ENCODE results near the gene USP3.
"Not testable (repeated sequence)": the region's sequence is repeated elsewhere in the genome, so short reads cannot be mapped to it uniquely, and the experiment has no call there.

The USP3 gene

DNA sequence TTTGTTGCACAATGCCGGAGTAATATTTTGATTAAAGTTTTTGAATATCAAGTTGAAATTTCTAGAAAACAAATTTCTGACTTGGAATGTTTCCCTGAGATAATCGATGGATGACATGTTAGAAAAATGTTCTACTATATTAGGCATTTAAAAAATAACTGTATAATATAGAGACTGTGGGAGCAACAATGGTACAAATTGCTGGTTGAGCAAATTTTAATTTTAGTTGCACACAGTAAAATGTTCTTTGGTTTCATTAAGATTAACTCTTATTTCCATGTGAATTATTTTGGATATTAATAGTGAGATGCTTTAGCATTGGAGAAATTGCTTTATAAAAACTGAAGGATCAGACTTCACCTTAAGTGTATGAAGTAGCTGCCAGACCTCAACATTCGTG, 9.3 kb downstream of the USP3 start:
- DNase-seq: no peak

GRCh38 chr15:63514531-63514943, 10.1 kb downstream of the USP3 start:
- peak in 1 of 3 experiments; percentile 63 for DNase-seq

- no peak for DNase-seq
Measured at GRCh38 chr15:63517202-63517601, 12.8 kb downstream of the USP3 start.

- no peak for DNase-seq
Measured at GRCh38 chr15:63517628-63518027, 13.2 kb downstream of the USP3 start.

GRCh38 chr15:63519041-63519440, 14.6 kb downstream of the USP3 start:
- no peak for DNase-seq

GRCh38 chr15:63519548-63520178, 15.3 kb downstream of the USP3 start:
- DNase-seq: no peak

DNA sequence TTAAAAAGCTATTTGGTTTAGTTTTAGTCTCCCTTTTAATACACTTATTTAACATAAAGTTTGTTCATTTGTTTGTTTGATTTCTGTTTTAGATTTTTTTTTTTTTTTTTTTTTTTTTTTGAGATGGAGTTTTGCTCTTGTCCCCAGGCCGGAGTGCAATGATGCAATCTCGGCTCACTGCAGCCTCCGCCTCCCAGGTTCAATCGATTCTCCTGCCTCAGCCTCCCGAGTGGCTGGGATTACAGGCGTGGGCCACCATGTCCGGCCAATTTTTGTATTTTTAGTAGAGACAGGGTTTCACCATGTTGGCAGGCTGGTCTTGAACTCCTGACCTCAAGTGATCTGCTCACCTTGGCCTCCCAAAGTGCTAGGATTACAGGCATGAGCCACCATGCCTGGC, 16.1 kb downstream of the USP3 start:
- not testable (repeated sequence) for DNase-seq

- peak in 2 of 3 experiments; percentile 23 to 36 for DNase-seq
Measured at GRCh38 chr15:63522225-63522578, 17.8 kb downstream of the USP3 start.

- no peak for DNase-seq
Measured at GRCh38 chr15:63523306-63523990, 19.1 kb downstream of the USP3 start.

- no peak for DNase-seq
Measured at GRCh38 chr15:63524316-63525015, 20.1 kb downstream of the USP3 start.

GRCh38 chr15:63526401-63526800, 22.0 kb downstream of the USP3 start:
- DNase-seq: no peak

DNA sequence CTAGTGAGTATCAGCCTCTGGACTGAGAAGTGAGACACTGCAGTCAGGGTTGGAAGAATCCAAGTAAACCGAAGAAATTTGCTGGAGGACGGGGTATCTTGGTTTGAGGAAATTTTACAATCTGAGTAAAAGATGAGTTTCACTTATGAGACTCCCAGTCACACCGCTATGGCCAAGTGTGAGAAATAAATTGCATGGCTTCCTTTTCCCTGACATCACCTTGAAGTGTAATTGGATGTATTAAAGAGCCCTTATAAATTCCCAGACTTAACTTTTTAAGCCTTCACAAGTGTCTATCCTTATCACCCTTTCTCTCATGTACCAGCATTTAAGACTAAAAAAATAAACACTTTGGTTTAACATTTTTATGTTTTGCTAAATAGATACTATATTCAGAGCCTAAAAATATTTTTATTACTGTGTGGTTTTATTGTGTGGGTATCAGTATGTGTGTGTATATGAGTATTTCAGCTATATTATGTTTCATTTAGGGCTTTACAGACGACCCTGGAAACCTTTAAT, 23.8 kb downstream of the USP3 start:
- DNase-seq: no peak

GRCh38 chr15:63530235-63530634, 25.8 kb downstream of the USP3 start:
- no peak for DNase-seq

DNA sequence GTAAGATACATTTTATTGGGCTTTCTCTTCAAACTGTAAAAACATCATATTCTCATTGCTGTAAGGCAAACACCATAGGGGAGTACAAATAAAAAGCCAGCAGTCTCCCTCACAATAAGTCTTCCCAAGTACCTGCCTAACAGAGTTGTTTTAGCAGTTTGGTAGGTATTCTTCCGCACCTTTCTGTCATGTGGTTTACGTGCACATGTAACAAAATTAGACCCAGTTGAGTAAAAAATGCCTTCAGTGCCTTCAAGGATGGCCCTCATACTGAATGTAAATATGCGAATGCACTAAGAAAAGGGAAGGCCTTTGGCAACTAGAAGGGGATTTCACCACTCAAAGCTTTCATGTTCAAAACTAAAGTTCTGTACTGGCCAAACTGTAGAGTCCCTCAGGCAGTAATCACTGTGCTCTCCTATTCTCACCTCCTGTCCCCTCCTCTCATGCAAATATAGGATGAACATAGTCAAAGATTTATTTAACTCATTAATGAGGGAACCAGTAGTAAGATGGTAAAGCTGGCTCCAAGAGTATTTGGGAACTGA, 26.4 kb downstream of the USP3 start:
- no peak for DNase-seq

DNA sequence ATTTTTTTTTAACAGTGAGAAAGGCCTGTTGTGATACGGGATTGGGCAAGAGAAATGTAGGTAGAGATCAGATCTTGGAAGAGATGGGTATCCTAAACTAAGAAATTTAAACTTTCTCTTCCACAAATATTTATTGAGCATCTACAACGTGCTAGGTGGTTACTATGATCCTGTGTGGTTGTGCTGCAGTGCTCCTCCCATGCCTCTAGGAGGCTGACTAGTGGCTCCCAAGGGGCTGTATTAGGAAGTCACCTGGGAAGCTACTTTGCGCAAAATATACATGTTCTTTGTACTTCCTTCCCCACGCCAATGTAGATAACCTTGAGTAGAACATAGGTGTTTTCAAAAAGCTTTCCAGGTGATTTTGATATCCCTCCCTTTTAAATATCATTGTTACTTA, 27.2 kb downstream of the USP3 start:
- DNase-seq: no peak

- no peak for DNase-seq
Measured at GRCh38 chr15:63532307-63532744, 27.9 kb downstream of the USP3 start.

GRCh38 chr15:63534888-63535287, 30.5 kb downstream of the USP3 start:
- DNase-seq: not testable (repeated sequence)

DNA sequence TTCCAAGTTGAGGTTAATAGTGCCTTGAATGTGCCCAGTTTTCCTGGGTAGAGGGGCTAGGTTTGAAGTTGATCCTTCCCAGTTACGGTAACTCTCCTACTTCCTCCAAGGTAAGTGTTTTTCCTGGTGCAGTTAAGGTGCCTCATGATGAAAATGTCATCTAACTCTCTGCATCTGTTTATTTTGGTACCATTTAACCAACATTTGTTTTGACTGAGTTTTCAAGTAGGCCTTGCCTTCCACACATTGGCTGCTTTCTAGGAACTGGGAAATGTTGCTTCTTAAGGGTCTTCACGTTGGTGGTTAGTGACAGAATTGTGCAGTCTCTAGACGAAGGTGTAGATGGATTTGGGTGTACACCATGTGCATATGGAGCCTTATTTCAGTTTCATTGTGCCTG, 31.3 kb downstream of the USP3 start:
- no peak for DNase-seq

DNA sequence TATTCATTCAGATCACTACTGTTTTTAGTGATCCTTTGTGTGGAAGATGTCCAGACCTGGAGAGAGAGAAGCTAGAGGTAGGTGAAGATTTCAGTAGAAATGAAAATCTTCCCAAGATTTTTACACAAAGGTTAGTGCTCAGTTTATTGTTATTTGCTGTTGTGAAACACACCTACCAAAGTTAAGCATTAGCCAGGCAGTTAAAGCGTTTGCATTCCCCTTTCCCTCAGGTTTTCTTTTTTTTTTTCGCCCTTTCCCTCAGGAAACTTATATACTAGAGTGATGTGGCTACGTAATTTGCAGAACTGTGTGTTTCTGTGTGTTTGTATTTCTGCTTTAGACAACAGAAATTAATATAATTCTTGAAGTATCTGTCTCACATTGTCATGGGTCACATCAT, 34.5 kb downstream of the USP3 start:
- no peak for DNase-seq

GRCh38 chr15:63539521-63539920, 35.1 kb downstream of the USP3 start:
- DNase-seq: peak in 2 of 3 experiments; percentile 52 to 70

DNA sequence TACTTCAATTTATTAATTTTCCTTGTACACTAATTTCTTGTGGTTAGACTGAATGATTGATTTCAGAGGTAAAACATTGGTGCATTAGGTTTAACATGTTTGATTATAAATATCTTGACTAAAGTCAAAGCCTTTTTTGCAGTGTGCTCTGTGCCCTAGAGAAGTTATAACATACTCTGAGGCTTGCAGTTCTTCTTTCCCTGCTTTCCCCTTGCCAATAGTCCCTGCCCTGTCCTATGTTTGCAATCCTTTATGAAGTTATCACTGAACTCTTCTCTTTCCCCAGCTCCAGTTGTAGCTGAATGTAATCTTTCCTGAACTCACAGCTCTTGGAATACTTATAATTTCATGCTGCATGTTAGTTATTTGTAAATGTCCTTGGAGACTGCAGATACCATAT, 35.6 kb downstream of the USP3 start:
- no peak for DNase-seq

- DNase-seq: no peak
Measured at GRCh38 chr15:63540449-63540848, 36.1 kb downstream of the USP3 start.

GRCh38 chr15:63544258-63545026, 40.0 kb downstream of the USP3 start:
- DNase-seq: no peak

All from NCI-H1417 (cell line).